ENCODE measurements around the gene TGM2.

The TGM2 gene

GRCh38 chr20:38161412-38161774 is 3.7 kb downstream of the TGM2 start:
- DNase-seq (ENCODE audit: low read depth in 3 of 3) = no peak

GRCh38 chr20:38159957-38160756 is 4.9 kb downstream of the TGM2 start:
- no peak for DNase-seq (ENCODE audit: low read depth in 3 of 3)

- no peak for DNase-seq (ENCODE audit: low read depth in 3 of 3)
These were observed 5.5 kb downstream of the TGM2 start for GRCh38 chr20:38159566-38159956.

GRCh38 chr20:38158701-38159351 is 6.2 kb downstream of the TGM2 start:
- DNase-seq (ENCODE audit: low read depth in 3 of 3) = no peak

GRCh38 chr20:38157635-38158495 is 7.2 kb downstream of the TGM2 start:
- DNase-seq (ENCODE audit: low read depth in 3 of 3) = no peak

- DNase-seq (ENCODE audit: low read depth in 3 of 3) = no peak
These were observed 8.0 kb downstream of the TGM2 start for GRCh38 chr20:38156888-38157634.

GRCh38 chr20:38156280-38156679 is 8.8 kb downstream of the TGM2 start:
- no peak for DNase-seq (ENCODE audit: low read depth in 3 of 3)

- DNase-seq (ENCODE audit: low read depth in 3 of 3) = no peak
These were observed 9.3 kb downstream of the TGM2 start for GRCh38 chr20:38155811-38156210.

GRCh38 chr20:38153401-38153800 is 11.7 kb downstream of the TGM2 start:
- no peak for DNase-seq (ENCODE audit: low read depth in 3 of 3)

GRCh38 chr20:38152621-38153221 is 12.3 kb downstream of the TGM2 start:
- no peak for DNase-seq (ENCODE audit: low read depth in 3 of 3)

GRCh38 chr20:38152175-38152620 is 12.9 kb downstream of the TGM2 start:
- no peak for DNase-seq (ENCODE audit: low read depth in 3 of 3)

- no peak for DNase-seq (ENCODE audit: low read depth in 3 of 3)
These were observed 13.6 kb downstream of the TGM2 start for GRCh38 chr20:38151455-38151854.

GRCh38 chr20:38150335-38151170 is 14.5 kb downstream of the TGM2 start:
- DNase-seq (ENCODE audit: low read depth in 3 of 3) = no peak

GRCh38 chr20:38148328-38149102 is 16.6 kb downstream of the TGM2 start:
- DNase-seq (ENCODE audit: low read depth in 3 of 3) = no peak

- no peak for DNase-seq (ENCODE audit: low read depth in 3 of 3)
These were observed 17.3 kb downstream of the TGM2 start for GRCh38 chr20:38147751-38148150.

- no peak for DNase-seq (ENCODE audit: low read depth in 3 of 3)
These were observed 17.9 kb downstream of the TGM2 start for GRCh38 chr20:38147163-38147562.

GRCh38 chr20:38146628-38147027 is 18.4 kb downstream of the TGM2 start:
- no peak for DNase-seq (ENCODE audit: low read depth in 3 of 3)

GRCh38 chr20:38146156-38146555 is 18.9 kb downstream of the TGM2 start:
- DNase-seq (ENCODE audit: low read depth in 3 of 3) = no peak

- no peak for DNase-seq (ENCODE audit: low read depth in 3 of 3)
These were observed 19.4 kb downstream of the TGM2 start for GRCh38 chr20:38145729-38146075.
